HG02642 (cell line): ENCODE results near the gene ADIPOQ.
"Not testable (repeated sequence)": the region's sequence is repeated elsewhere in the genome, so short reads cannot be mapped to it uniquely, and the experiment has no call there.

Source experiments
- ATAC-seq: cut with Tn5 transposase; IDR thresholded peaks from one replicate; pipeline ENCODE4 v1.9.1; 2021; ENCODE audit warnings: mild to moderate bottlenecking; ENCODE audit not compliant: unreplicated experiment, poor library complexity

Gene ADIPOQ

DNA sequence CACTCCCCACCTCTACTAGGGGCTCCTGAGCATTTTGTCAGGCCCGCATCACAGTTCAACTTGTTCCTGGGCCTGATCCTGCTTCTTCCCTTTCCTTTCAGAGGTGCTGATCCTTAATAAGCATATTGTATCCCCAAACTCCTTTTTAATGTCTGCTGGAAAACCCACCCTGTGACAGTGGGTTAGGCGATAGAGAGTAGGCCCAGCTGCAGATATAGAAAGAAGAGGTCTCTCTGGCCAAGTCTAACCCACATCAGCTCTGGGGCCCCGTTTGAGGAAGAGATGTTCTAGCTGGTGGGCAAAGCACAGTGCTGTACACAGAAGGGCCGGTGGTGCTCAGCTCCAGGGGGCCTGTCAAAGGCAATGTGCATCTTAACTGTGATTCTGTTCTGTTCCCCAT is 53.5 kb downstream of the ADIPOQ start:
- no peak for ATAC-seq

DNA sequence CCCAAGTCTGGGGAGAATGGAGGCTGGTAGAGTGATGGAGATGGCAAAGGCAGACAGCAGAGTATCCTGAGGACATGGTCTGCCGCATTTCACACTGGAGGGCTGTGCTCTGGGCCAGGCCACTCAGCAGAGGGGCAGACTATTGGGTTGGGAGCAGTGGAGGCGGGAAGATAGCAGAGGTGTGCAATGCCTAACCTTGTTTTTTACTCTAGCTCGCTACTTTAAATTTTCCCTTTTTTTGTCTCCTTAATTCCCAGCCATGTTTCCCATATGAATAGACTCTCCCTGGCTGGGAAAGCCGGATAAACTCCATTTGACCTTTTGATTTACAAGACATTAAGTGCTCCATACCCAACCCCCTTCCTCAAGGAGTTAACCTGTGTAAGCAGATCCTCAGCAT is 54.4 kb downstream of the ADIPOQ start:
- no peak for ATAC-seq

DNA sequence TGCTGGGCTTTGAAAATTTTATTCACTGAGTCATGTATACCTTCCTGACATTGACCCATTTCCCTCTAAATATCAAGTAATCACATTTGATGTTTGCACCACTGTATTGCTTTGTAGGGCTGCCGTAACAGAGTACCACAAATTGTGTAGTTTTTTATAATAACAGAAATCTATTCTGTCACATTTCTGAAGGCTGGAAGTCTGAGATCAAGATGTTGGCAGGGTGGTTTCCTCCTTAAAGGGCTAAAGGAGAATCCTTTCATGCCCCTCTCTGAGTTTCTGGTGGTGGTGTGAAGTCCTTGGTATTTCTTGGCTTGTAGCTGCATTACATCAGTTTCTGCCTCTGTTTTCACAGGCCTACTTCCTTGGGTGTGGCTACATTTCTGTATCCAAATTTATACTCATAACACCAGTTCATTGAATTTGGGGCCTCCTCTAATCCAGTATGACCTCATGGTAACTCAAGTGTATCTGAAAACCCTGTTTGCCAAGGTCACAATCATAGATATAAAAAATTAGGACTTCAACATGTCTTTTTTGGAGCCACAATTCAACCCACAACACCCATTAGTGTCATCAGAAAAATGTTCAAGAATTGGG is 58.7 kb downstream of the ADIPOQ start:
- ATAC-seq = no peak

DNA sequence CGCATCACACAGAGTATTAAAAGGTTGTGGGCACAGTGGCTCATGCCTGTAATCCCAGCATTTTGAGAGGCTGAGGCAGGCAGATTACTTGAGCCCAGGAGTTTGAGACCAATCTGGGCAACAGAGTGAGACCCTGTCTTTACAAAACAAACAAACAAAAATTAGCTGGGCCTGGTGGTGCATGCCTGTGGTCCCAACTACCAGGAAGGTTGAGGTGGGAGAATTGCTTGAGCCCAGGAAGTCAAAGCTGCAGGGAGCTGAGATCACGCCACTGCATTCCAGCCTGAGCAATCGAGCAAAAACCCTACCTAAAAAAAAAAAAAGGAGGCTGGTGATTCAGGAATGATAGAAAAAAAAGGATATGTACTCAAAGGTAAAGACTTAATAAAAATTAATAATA is 59.6 kb downstream of the ADIPOQ start:
- no peak for ATAC-seq

DNA sequence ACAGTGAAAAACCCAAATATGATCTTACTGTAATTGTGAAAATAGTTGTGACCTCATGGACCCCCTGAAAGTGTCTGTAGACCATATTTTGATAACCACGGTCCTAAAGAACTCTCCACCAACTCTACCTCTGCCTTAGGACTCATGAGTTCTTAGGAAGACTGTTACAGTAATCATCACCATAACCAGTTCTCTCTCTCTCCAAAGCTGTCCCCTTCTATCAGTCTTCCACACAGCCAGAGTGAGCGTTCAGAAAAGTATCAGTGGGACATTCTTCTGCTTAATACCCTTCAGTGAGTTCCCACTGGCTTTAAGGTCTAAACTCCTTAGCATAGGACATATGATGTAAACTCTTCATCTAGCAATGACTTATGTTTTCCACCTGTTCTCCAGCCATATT is 60.2 kb downstream of the ADIPOQ start:
- no peak for ATAC-seq

DNA sequence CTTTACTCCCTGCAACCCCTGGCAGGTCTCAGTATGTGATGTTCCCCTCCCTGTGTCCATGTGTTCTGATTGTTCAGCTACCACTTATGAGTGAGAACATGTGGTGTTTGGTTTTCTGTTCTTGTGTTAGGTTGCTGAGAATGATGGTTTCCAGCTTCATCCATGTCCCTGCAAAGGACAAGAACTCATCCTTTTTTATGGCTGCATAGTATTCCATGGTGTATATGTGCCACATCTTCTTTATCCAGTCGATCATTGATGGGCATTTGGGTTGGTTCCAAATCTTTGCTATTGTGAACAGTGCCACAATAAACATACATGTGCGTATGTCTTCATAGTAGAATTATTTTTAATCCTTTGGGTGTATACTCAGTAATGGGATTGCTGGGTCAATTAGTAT is 61.2 kb downstream of the ADIPOQ start:
- ATAC-seq = not testable (repeated sequence)

DNA sequence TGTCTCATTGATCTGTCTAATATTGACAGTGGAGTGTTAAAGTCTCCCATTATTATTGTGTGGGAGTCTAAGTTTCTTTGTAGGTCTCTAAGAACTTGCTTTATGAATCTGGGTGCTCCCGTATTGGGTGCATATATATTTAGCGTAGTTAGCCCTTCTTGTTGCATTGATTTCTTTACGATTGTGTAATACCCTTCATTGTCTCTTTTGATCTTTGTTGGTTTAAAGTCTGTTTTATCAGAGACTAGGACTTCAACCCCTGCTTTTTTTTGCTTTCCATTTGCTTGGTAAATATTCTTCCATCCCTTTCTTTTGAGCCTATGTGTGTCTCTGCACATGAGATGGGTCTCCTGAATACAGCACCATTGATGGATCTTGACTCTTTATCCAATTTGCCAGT is 64.6 kb downstream of the ADIPOQ start:
- ATAC-seq = not testable (repeated sequence)
